ENCODE results near the gene ECM1.
A peak's percentile ranks its signal among the peaks of the same experiment; 100 is the strongest.

The ECM1 gene

GRCh38 chr1:150512846-150513245, 4.9 kb downstream of the ECM1 start:
- DNase-seq (ENCODE audit: low spot score): no peak

GRCh38 chr1:150513351-150513791, 5.5 kb downstream of the ECM1 start:
- DNase-seq (ENCODE audit: low spot score): no peak

- no peak for DNase-seq (ENCODE audit: low spot score)
Measured at GRCh38 chr1:150514260-150514659, 6.4 kb downstream of the ECM1 start.

GRCh38 chr1:150514913-150515327, 7.0 kb downstream of the ECM1 start:
- no peak for DNase-seq (ENCODE audit: low spot score)

- DNase-seq (ENCODE audit: low spot score): peak; percentile 95
Measured at GRCh38 chr1:150515328-150516049, 7.6 kb downstream of the ECM1 start, which contains the start of gene FALEC. FALEC (plus strand) TSS chr1:150515752.

- no peak for DNase-seq (ENCODE audit: low spot score)
Measured at GRCh38 chr1:150516050-150516591, 8.2 kb downstream of the ECM1 start.

- no peak for DNase-seq (ENCODE audit: low spot score)
Measured at GRCh38 chr1:150516616-150517015, 8.7 kb downstream of the ECM1 start.

- no peak for DNase-seq (ENCODE audit: low spot score)
Measured at GRCh38 chr1:150521196-150521968, 13.5 kb downstream of the ECM1 start.

GRCh38 chr1:150525348-150525747, 17.4 kb downstream of the ECM1 start:
- DNase-seq (ENCODE audit: low spot score): no peak

- no peak for DNase-seq (ENCODE audit: low spot score)
Measured at GRCh38 chr1:150528196-150528595, 20.3 kb downstream of the ECM1 start.

GRCh38 chr1:150529017-150529416, 21.1 kb downstream of the ECM1 start:
- DNase-seq (ENCODE audit: low spot score): no peak

GRCh38 chr1:150530491-150531159, 22.7 kb downstream of the ECM1 start:
- no peak for DNase-seq (ENCODE audit: low spot score)

- DNase-seq (ENCODE audit: low spot score): no peak
Measured at GRCh38 chr1:150532860-150533259, 25.0 kb downstream of the ECM1 start.

- no peak for DNase-seq (ENCODE audit: low spot score)
Measured at GRCh38 chr1:150534002-150534401, 26.1 kb downstream of the ECM1 start.

GRCh38 chr1:150535511-150536287, 27.8 kb downstream of the ECM1 start:
- DNase-seq (ENCODE audit: low spot score): no peak

- DNase-seq (ENCODE audit: low spot score): no peak
Measured at GRCh38 chr1:150536836-150537731, 29.2 kb downstream of the ECM1 start.

GRCh38 chr1:150537732-150538684, 30.1 kb downstream of the ECM1 start:
- no peak for DNase-seq (ENCODE audit: low spot score)

- DNase-seq (ENCODE audit: low spot score): no peak
Measured at GRCh38 chr1:150543500-150544143, 35.7 kb downstream of the ECM1 start.

- DNase-seq (ENCODE audit: low spot score): no peak
Measured at GRCh38 chr1:150544204-150544603, 36.3 kb downstream of the ECM1 start.

Data from COLO829 (cell line).